Adipose tissue (tissue), 3 donors: Measurements from ENCODE around the gene ZNF445. TPM values are rescaled to one million over a fixed set of nuclear protein-coding genes. Genes with fewer than 3 reads are reported as not detected.

ENCODE experiments used
- H3K27ac ChIP-seq: one replicate; pipeline ENCODE4 v1.5.1; 2013; ENCODE audit warnings: low read depth, low read length
- WGBS, 3 donors: extraction: QIAGEN DNeasy Blood & Tissue Kit; methylation state at CpG; one replicate each; pipeline ENCODE4 v1.1.7; 2013; 5-methylcytosine and 5-hydroxymethylcytosine counted together
- polyA plus RNA-seq, 3 donors: library from polyadenylated mRNA; stranded (reverse); fragments of 200-250 nt; gene quantifications; one replicate each; pipeline ENCODE4 v1.2.3, GENCODE V29; 2013
- donor health status: healthy with polysubstance abuse.
- donor health status: Bipolar disorder and iron deficiency.
- donor health status: healthy.

The ZNF445 gene
- polyA plus RNA-seq, 3 donors = 2.2 to 5.8 (median 2.8) TPM

DNA sequence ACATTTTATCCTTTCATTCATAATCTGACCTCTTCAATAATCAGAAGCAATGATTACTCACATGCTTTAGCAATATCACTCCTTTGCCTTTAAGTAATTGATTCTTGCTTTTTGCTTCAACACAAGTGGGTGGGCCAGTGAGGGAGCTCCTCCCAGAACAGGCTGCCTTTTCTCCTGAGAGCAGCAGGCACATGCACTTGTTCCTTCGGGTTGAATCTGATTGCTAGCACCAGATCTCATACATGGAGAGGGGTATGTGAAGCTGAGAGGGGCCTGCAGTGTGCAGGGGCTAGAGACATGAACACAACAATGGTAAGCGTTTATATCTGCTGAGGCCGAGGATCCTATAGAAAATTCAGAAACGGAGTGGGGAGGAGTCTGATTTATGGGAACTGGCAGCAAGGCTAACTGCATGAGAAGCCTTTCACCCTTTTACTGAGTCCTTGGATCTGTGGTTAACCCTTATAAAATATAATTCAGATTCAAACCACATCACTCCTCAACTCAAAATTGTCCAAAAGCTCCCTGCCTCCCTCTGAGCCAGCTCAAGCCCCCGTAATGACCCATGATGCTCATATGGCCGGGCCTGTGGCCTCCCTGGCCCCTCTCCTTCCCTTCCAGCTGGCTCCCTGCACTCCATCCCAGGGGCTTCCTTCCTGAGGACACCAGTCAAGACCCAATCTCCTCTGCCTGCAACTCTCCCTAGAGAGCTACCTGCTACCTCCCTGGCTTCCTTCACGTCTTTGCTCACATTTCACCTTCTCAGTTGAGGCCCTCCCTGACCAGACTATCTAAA lies 32.4 kb downstream of the ZNF445 start:
- WGBS, 3 donors = 90 to 94% (median 94%) methylated on average over 7 of the region's 7 CpGs
- no peak overlapping the region for H3K27ac ChIP-seq

DNA sequence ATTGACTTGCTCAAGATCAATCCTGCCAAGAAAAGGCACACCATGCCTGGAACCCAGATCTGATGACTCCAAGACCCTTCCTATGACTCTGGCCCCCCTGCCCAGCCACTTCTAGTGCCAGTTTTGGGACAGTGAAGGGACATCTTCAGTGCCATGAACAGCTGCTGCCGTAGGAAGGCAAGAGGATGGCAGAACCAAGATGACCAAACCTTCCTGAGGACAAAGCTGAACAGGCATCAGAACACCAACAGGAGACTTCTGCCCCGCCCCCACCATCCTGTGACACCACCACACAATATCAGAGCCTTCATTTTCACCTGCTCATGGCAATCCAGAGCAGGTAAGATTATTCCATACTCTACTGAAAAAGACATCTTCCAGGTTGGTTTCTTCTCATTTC lies 33.0 kb downstream of the ZNF445 start:
- WGBS, 3 donors = 90 to 100% (median 95%) methylated on average over 2 of the region's 2 CpGs
- no peak overlapping the region for H3K27ac ChIP-seq

DNA sequence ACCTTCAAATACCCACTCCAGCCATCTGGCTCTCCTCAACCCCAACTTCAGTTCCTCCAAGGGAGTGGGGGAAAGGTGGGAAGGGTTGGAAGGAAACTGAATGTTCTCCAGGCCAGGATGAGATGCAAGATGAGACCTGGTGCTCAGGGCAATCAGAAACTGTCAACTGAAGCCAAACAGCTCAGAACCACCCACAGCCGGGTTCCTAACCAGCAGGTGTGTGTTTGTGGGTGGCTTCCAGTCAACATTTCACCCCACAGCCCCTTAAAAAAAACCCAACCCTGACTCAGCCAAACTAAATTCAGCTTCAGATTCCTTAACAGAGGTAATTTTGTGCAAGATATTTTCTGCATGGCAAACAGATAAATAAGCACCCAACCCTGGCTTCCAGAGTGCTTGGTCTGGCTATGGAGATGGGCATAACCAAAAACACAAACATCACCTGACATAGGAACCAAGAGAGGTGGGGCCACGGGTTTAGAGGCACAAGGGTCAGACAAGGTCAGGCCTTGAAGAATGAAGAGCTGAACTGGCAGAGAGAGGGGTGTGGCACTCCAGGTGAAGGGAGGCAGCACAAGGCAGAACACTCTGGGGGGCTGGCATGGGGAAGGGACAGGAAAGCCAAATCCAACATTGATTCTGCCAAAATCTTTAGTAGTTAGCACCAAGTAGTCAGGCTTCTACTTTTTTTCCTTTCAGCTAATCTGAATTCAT lies 34.7 kb downstream of the ZNF445 start:
- WGBS, 3 donors = 58 to 67% (median 66%) methylated on average over 2 of the region's 2 CpGs
- no peak overlapping the region for H3K27ac ChIP-seq

DNA sequence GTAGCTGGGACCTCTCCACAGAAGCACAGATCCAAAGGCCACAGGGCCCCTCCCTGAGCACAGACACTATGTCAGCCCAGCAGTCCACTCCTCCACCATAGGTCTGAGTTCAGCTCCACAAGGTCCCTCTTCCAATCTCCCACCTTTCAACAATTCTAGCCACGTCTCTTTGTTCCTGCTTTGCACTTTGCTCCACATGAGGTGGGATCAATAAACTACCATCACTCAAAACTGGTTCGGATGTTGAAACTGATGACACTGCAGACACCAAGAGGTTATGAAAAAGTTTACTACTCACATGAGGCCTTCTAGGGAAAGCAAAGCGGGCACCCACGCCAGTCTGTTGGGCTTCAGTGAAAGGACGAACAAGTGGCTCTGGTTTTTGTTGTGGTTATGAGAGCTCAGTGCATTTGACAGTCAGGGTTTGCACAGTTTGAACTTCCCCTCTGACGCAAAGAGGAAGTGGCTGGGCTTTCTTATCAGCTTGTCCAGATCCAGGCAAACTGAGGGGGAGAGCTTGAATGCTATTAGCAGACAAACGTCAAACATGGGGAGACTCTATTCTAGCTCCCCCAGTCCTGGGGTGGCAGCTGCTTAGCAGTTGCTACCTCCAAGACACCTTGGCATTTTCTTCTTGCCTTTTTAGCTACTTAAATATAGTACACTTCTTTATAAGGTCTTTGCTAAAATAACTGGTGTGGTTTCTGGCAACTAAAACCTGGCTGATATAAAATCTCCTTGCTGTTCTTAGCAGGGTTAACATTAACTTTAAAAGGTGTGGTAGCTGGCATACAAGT lies 37.8 kb downstream of the ZNF445 start:
- 6 to 26% (median 11%) methylated on average over 7 of the region's 7 CpGs for WGBS, 3 donors

DNA sequence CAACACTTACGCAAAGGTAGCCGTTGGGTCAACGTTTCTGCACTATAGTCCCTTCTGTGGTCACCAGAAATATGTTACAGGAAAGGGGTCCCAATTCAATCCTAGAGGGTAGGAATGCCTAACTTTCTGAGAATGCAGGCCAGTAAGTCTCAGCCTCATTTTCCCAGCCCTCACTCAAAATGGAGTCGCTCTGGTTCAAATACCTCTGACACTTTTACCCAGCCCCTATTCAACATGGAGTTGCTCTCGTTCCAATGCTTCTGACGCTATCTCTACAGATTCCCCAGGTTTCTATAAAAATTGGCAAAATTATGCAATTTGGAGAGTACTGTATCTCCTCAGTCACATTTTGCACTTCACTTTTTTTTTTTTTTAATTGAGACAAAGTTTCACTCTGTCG lies 39.7 kb downstream of the ZNF445 start:
- WGBS, 3 donors = 78 to 94% (median 82%) methylated on average over 7 of the region's 7 CpGs
- no peak overlapping the region for H3K27ac ChIP-seq

More for the DNA sequence above, 37.8 kb downstream of the ZNF445 start:
- H3K27ac ChIP-seq = peak overlapping the region; percentile 88

DNA sequence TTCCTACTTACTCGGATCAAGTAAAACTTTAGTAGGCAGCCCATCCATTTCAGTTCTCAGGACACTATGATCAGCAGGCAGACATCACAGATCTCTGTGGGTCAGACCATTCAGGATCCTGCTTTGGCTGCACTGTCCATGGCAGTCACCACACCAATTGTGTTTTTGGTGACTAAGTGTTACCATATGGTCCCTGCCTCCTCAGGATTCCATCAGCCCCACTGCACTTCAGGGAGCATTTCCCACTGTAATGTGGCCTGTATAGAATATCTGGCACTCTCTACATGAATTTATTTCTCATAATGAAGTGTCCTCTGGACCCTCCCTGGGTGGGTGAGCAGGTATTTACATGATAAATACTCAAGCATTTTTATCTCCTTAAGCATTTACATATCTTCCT lies 41.3 kb downstream of the ZNF445 start:
- 89 to 96% (median 93%) methylated on average over 1 of the region's 1 CpG for WGBS, 3 donors

DNA sequence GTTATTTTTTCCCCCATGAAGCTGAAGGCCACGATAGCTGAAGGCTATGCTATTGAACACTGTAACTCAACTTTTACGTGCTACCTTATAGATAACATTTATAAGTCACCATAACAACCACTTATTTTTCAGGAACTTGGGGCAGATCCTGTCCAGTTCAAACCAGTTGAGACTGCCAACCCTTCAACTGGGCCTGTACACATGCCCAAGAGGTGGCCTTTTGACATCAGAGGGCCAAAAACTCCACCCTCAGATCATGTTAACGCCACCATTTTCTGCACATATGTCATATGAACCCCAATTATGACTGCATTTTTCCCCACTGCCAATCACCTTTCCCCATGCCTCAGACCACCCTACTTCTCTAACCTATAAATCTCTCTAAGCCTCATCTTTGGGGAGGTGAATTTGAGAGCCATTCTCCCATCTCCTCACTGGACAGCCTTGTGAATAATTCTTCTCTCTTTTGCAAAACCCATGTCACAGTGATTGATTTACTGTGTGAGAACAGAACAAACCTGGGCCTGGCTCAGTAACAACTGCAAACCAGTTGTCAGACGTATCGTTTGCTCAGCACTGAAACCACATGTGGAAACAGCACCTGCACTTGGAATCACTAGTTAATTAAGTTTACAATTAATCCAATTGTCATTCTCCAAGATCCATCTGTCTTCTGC lies 42.5 kb downstream of the ZNF445 start:
- 56 to 84% (median 83%) methylated on average over 5 of the region's 5 CpGs for WGBS, 3 donors
- H3K27ac ChIP-seq = no peak overlapping the region

More for the DNA sequence above, 41.3 kb downstream of the ZNF445 start:
- no peak overlapping the region for H3K27ac ChIP-seq

DNA sequence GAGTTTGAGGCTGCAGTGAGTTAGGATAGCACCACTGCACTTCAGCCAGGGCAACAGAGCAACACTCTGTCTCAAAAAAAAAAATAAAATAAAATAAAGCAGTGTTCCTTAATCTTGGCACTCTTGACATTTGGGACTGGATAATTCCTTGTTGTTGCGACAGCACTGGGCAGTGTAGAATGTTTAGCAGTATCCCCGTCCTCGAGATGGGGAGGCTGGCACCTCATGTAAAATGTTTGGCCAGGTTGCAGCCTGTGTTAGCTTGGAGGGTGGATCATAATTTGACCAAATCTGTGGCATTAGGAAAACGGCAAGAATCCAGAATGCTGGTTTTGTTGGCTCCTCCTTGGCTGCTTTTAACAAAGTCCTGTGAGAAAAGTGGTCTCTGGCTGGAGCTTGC lies 47.0 kb downstream of the ZNF445 start:
- 52 to 73% (median 63%) methylated on average over 4 of the region's 4 CpGs for WGBS, 3 donors

DNA sequence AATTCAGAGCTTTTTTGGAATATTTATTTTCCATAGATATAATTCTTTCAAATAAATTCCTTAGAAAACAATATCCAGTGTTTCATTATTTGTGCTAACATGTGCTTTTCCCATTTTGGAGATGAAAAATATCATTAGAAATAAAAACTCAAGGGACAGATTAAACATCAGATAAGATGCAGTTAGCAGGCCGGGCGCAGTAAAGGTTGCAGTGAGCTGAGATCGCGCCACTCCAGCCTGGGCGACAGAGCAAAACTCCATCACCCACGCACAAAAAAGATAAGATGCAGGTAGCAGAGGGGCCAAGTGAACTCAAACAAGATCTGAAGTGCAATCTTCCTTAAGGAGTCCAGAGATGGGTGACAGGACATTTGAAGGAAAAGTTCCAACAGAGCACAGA lies 48.0 kb downstream of the ZNF445 start:
- WGBS, 3 donors = 88 to 91% (median 89%) methylated on average over 6 of the region's 6 CpGs
- no peak overlapping the region for H3K27ac ChIP-seq

More for the DNA sequence above, 47.0 kb downstream of the ZNF445 start:
- no peak overlapping the region for H3K27ac ChIP-seq

DNA sequence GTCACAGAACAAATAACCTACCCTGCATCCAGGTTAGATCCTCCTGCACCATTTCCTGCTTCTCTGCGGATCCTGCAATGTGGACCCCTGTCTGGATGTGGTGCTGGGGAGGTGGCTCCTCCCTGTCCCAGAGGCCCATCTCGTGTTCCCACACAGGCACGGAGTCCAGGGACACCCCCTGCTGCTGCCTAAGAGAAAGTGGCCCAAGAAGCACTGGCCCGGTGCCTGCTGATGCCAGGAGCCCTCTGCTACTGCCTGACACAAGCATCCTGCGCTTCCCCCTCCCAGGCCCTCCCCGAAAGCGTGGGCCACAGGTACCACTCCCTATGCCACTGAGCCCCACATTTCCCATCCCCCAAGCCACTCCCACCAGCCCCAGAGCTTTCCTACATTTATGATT lies 48.6 kb downstream of the ZNF445 start:
- H3K27ac ChIP-seq = no peak overlapping the region
- WGBS, 3 donors = 66 to 86% (median 83%) methylated on average over 7 of the region's 7 CpGs

DNA sequence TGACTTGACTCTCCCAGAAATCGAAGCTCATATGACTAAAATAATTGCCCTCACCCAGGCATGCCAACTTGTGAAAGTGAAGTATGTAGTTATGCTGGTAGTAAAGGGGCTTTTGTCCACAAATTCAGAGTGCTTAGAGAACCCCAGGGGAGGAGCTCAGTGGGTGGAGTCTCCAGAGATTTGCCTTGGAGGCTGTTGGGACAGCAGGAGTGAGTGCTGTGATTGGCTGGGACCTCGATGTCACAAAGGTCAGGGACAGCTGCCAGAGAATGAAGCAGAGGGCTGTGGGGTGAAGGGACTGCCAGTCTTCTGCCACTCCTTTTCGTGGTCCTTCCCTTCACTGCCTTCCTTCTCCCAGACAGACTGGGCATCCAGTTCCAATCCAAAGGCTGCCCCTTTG lies 49.8 kb downstream of the ZNF445 start:
- 79 to 83% (median 83%) methylated on average over 3 of the region's 3 CpGs for WGBS, 3 donors
- H3K27ac ChIP-seq = no peak overlapping the region

DNA sequence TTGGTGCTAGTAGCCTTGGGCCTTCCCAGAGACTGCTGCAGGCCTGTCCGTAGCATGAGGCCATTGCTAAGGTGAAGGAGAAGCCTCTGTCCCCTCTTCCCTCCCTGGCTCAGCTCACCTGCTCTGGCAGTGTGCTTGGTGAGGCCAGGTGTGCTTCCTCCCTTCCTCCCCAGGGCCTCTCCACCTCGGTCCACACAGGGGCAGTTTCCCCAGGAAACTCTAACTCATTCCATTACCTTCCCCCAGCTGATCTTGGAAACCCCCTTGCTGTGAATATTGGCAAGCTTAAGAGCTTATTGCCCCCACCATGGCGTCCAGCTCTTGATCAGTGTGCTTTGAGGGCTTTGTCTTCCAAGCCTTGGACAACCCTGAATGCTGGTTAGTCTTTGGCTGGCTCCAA lies 52.7 kb downstream of the ZNF445 start:
- WGBS, 3 donors = 66 to 70% (median 67%) methylated on average over 3 of the region's 3 CpGs
- no peak overlapping the region for H3K27ac ChIP-seq

DNA sequence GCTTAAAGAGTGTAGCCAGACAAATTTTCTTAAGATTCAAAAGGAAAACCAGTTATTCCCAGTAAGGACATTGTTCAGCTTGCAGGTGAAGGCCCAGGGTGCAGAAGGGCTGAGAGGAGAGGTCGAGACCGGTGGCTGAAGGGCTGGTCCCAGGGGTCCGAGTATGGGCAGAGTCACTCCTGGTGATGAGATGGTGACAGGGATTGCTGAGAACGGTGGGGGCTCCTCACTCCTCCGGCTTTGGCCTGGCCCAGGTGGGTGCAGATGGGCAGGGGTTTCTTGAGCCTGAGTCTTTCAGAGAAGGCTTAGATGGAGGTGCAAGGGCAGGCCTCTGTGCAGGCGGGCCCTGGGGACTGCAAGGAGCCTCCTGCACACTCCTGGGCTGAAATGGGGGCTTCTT lies 56.2 kb downstream of the ZNF445 start:
- 90 to 92% (median 90%) methylated on average over 6 of the region's 6 CpGs for WGBS, 3 donors
- H3K27ac ChIP-seq = no peak overlapping the region

DNA sequence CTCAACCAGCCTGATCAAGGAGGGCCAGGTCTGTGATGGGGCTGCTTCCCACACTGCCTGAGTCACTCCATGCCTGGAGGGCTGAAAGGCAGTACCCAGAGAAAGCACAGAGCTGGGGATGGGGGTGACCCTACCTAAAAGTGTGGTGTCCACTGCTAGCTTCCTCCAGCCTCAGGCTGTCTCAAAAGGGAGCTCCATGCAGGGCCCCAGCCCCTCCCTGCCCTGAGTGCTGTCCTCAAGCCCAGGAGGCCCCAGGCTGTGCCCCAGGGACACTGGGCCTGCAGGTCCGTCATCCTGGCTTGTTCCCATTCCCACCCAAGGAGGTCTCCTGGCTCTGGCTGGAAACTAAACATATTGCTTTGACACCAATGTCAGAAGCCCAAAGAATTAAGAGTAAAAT lies 56.8 kb downstream of the ZNF445 start:
- WGBS, 3 donors = 91 to 94% (median 94%) methylated on average over 1 of the region's 1 CpG
- no peak overlapping the region for H3K27ac ChIP-seq

DNA sequence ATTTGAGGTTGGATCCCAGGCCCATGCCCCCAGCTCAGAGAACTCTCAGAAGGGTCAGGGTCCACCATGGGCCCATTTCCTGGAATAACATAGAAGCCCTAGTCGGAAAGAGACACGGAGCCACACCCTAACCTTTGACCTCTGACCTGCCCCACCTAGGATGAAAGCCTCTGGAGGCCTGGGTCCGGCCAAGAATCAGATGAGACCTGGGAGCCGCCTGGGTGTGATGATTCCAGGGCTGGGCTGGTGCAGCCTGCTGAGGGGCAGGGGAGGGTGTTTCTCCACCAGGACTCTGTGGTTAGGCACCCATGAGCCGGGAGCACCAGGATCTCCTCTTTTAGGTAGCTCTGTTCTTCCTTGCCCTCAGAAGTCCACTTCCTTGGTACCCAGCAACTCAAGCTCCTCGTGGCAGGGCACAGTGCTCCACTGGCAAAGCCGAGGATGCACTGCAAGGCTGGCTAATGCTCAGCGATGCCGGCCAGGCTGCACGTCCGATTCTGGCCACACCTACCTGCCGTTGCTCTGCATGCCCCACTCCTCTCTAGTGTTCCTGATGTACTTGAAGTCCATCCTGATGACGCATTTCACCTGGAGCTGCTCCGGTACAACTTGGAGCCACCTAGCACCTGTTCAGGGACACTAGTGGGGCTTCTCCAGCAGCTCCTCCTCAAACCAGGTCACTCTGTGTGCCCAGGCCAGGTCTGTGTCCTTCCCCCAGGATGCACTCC lies 57.4 kb downstream of the ZNF445 start:
- no peak overlapping the region for H3K27ac ChIP-seq
- 78 to 90% (median 83%) methylated on average over 14 of the region's 14 CpGs for WGBS, 3 donors

DNA sequence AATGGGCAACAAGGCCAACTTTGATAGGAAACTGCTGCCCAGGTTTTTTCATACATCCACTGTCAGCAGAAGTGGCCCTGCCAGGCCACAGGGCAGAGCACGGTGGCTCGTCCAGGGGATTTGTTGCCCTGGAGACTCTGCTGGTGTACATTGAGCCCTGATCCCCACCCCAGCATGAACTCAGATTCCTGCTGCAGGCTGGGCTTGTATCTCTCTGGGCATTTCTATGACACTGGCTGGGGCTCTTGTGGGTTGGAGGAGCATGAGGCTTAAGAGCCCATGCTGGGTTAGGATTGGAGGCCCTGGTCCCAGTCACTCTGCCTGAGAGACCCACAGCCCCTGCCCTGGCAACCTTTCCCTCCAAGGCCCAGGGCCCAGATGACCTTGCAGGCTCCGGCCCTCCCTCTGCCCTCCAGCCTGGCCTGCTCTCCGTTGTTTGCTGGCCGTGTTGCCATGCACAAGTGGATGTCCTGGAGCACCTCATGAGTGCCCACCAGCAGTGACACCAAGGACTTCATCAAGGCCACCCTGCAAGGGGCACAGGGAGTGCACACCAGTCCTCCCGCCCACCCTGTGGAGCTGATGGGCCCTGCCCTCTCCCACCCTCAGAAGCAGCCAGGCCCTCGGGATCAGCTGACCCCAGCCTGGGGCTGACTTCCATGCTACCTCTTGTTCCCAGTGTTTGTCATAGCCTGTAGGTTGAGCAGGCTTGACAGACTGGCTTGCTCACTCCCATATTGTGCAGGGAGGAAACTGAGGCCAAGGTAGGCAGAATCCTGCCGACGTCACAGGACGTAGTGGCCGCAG lies 58.2 kb downstream of the ZNF445 start:
- 78 to 82% (median 79%) methylated on average over 11 of the region's 11 CpGs for WGBS, 3 donors
- H3K27ac ChIP-seq = no peak overlapping the region

DNA sequence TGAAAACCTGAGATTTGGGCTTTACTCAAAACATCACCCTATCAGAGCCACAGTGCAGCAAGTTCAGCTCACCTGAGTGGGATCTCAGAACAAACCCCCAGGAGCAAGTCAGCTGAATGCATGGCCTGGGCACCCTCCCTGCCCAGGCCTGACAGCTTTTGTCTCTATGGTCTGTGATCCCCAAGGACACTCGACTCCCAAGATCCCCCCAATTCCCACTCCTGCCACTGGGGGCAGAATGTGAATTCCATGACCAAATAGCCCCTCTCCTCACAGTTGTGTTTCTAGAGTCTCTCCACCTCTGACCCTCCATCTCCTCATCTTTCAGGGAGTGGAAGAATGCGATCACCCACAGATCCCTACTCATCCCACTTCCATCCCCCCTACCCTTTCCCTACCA lies 58.9 kb downstream of the ZNF445 start:
- no peak overlapping the region for H3K27ac ChIP-seq
- 77 to 86% (median 85%) methylated on average over 2 of the region's 2 CpGs for WGBS, 3 donors
